ENCODE results near the gene ABCB9.
"Not testable (repeated sequence)": the region's sequence is repeated elsewhere in the genome, so short reads cannot be mapped to it uniquely, and the experiment has no call there.

ABCB9 gene

DNA sequence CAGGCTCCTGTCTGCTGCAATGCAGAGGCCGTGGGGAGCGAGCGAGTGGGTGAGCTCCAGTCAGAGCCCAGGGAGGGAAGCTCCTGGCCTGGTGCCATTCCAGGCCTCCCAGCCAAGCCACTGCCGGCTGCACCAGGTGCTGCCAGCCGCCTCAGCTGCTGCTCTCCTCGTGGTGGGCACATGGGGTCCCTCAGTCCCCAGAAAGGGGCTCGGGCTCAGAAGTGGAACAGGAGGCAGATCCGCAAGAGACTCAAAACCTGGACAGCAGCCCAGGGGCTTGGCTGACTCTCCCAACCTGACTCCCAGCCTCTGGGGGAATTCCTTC is 2.4 kb downstream of the ABCB9 start:
- no peak for DNase-seq (ENCODE audit: low read depth)

DNA sequence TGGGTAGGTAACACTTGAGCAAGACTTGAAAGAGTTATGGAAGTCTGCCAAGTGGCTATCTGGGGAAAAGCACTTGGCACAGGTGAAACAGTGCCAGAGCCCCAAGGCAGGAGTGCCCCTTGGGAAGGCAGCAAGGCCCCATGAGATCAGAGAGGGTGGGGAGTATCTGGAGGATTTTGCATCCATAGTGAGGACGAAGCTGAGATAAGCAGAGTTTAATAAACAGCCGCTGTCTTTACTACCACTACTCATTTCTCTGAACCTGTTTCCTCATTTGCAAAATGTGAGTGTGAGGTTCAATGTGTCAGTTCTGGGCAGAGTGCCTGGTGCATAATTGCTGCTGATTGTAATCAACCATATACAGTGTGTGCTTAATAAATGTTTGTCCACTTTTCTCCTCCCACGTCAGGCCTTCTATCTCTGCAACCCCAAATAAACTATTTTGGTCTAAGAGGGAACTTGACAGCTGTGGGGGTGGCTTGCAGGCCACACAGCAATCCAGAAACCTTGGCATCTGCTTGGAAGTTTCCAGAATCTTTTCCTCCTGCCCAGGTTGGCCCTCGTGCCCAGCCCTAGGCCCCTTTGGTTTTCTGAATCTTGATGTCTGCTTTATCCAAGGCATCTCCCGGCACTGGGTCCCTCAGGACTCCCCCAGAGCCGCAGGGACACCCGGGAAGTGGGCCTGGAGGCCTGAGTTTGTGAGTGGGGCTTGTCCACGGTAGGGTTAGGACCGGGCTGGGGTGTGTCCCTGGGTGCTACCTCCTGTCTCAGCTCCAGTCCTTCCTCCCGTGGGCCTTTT is 4.5 kb downstream of the ABCB9 start:
- no peak for DNase-seq (ENCODE audit: low read depth)

DNA sequence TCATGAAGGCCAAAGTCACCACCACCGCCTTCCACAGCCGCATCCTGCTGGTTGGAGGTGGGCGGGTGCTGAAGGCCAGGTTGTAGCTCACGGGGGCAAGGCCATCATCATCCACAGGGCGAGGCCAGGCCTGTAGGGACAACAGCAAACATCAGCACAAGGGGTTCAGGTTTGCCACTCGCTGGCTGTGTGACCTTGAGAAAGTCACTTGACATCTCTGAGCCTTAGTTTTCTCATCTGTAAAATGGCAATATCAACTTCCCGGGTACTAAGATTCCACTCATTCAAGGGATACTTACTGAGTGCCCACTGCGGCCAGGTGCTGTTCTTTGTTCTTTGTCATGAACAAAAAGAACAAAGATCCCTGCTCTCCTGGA is 6.1 kb downstream of the ABCB9 start:
- DNase-seq (ENCODE audit: low read depth): no peak

DNA sequence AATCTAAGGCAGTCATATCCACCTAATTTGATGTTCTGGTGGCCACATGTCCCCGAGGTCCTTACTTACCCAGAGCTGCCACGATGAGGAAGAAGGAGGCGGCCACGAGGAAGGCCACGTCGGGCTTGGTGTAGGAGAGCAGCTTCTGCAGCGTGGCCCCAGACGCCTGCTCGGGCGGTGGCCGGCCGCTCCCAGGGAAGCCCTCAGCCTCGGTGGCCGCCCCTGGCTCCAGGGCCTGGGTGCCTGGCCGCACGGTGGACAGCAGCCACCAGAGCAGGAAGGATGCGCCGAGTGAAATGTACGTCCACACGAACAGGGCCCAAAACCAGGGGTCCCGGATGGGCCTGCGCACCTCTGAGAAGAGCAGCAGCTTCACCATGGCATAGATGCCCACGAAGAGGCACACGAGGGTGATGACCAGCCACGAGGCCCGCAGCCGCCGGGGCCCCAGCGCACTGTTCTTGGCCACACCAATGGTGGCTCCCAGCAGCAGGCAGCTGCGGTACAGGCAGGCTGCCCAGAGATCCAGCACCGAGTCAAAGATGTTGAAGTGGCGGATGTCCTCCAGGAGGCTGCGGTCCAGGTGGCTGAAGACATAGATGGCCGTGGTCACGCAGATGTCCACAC is 6.6 kb downstream of the ABCB9 start:
- DNase-seq (ENCODE audit: low read depth): no peak

DNA sequence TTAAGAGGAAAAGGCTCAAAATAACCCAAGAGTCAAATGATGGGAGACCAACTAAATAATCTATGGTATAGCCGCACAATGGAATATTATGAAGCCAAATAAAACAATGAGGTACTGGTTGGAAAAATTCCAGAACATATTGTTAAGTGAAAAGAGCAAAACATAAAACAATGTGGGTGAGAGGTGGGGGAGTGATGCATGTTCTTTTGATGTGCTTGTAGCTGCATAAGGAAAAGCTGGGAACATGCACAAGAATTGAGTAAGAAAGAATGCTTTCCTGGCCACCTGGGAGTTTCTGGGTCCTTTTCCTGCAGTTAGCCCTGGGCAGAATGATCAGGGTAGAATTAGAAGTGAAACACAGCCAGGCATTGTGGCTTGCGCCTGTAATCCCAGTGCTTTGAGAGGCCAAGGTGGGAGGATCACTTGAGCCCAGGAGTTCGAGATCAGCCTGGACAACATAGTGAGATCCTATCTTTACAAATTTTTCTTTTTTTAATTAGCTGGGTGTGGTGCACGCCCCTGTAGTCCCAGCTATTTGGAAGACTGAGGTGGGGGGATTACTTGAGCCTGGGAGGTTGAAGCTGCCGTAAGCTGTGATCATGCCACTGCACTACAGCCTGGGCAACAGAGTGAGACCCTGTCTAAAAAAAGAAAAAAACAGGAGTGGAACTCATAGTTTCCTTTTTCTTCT is 7.9 kb downstream of the ABCB9 start:
- no peak for DNase-seq (ENCODE audit: low read depth)

DNA sequence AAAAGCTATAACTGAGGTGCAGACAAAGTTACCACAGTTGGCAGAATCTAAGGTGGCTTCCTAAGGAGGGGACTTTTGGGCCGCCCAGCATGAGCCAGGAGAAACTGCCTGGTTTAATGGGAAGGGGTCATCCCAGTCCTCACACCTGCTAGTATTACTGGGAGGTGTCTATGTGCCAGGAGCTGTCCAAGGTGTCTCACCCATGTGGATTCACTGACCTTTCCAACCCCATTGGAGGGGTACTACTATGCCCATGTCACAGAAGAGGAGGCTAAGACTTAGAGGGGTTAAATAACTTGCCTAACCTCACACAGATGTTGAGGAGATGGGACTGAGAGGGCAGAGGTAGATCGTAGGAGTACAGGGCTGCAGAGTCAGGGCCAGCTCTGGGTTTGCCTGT is 10.2 kb downstream of the ABCB9 start:
- no peak for DNase-seq (ENCODE audit: low read depth)

DNA sequence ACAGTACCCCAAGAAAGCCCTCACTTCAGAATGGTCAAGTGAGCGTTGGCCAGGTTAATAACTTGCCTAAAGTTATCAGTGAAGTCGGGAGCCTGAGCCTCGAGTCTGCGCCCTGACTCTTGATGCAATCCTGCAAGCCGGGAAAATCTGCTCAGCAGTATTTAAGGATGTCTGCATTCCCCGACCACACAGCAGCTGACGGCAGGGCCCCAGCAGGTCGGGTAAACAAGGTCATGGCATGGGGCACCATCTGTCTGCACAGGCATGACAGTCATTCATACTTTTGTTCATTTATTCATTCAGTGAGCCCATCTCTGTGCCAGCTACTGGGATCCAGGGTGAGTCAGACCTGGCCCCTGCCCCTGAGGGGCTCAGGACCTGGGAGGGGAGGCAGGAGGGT is 11.1 kb downstream of the ABCB9 start:
- DNase-seq (ENCODE audit: low read depth): no peak

DNA sequence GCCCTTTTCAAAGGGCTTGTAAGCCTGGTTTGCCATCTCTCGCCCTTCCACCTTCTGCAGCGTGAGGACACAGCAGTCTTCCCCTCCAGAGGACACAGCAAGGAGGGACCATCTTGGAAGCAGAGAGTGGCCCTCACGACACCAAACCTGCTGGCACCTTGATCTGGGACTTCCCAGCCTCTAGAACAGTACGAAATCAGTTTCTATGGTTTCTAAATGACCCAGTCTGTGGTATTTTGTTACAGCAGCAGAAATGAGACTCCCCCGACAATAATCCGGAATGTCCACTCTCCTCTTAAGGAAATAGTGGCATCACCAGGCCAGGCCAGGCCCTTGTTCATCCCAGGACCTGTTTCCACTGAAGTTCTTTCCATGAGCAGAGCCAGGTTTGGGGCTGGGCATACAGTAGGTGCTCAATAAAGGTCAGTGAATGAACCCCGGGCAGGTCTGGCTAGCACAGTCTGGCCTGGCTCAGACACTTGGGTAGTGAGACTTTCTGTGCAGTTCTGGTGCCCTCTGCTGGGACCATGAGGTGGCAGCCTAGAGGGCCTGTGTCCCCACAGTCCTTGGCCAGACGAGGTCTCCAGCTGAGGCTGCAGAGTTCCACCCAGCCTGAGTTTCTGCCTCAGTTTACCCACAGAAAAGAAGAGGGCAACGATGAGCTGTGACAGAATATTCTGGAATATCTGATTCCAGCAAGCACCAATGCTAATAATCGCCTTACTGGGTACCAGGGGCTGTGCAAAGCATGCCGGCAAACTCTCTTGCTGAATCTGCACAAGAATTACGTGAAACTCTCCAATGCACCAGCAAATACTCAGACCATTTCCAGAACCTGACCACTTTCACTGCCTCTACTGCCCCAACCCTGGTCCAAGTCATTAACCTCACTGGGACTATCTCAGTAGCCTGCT is 14.0 kb downstream of the ABCB9 start:
- DNase-seq (ENCODE audit: low read depth): peak; percentile 49

DNA sequence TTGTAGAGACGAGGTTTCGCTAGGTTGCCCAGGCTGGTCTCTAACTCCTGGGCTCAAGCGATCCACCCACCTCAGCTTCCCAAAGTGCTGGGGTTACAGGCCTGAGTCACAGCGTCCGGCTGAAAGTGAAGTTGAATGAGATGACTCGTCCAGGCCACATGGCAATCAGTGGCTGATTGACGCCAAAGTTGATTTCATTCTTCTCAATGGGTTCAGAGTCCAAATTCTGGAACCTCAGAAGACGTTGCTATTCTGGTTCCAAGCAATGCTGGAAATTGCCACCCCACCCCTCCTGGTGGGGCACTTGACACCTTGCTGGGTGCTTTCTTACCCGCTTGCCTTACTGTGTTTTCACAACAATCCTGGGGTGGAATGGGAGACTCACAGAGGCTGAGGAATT is 14.9 kb downstream of the ABCB9 start:
- no peak for DNase-seq (ENCODE audit: low read depth)

DNA sequence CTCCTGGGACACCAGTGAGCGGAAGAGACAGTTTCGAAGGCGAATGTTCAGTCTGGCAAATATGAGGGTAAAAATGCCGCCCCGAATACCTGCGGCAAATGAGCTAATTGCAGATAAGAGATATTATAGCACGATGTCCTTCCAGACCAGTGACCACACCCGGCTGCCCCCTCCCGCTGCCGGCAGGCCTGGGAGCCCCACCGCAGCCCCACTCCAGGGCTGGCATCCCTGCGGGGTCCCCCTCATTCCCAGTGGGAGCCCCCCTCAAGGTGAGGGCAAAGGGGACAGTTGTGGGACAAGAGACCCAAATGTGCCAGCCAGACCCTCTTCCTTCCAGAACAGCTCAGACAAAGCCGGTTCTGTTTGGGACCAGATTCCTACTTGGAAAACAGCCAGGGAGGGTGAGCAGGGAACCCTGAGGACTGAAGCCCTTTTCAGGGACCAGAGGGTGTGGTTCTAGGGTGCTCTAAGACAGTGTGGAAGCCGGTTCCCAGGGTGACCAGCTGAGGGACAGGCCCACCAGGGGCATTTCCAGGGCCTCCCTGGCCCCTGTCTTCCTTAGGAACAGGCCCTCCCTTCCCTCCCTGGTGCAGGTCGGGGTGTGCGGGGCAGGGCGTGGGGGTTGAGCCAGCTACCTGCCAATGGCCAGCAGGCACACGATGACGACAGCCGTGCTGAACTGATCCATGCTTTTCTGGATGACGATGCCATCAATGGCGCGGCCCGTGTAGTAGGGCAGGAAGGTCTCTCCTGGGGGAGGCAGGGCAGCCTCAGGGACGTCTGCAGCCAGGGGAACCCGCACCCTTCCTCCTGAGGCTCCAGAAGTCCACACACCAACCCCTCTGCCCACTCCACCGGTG is 16.2 kb downstream of the ABCB9 start:
- no peak for DNase-seq (ENCODE audit: low read depth)

DNA sequence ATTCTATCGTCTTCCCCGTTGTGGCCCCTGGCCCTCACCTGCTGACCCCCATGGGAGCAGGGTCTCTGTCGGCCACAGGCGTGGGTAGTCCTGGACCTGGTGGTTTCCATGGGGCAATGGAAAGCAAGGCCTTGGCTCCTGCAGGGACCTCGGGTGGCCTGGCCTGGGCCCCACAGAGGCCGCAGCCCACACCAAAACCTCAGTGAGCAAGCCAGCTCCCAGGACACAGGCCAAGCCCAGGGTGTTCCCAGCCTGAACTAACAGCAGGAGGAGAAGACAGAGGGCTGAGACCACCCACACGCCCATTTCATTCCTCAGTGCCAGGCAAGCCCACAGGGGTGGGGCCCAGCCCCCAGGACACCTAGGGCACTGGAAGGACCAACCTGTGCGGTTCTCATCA is 16.9 kb downstream of the ABCB9 start:
- no peak for DNase-seq (ENCODE audit: low read depth)

DNA sequence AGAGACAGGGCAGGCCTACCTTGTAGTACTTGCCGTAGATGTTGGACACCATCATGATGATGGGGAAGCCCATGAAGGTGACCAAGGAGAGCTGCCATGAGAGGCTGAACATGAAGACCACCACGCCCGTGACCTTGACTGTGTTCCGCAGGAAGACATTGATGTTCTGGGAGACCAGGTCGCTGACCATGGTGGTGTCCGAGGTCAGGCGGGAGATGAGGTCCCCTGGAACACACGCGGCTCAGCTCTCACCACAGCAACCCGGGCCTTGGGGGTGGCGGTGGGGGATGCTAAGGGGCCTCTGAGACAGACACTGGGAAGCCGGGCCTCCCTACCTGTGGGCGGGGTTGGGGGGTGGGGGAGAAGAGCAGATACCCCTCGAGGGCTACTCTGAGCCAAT is 17.7 kb downstream of the ABCB9 start:
- no peak for DNase-seq (ENCODE audit: low read depth)

DNA sequence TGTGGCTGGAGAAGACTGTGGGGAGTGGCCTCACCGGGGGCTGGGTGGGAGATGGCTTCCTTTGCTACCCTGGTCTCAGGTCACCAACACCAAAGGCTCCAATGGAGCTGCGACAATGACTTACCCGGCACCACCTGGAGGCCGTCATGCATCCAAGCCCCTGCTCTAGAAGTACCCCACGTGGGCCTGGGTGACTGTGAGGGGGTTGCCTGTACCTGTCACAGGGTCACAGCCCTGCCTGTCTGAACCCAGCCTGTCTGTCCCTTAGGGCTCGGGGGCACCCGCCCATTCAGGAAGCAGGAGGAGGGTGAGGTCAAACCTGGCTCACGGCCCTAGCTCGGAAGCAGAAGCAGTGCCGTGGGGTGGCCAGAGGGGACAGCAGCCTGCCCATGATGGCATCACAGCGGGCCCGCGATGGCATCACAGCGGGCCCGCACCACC is 18.9 kb downstream of the ABCB9 start:
- DNase-seq (ENCODE audit: low read depth): no peak

DNA sequence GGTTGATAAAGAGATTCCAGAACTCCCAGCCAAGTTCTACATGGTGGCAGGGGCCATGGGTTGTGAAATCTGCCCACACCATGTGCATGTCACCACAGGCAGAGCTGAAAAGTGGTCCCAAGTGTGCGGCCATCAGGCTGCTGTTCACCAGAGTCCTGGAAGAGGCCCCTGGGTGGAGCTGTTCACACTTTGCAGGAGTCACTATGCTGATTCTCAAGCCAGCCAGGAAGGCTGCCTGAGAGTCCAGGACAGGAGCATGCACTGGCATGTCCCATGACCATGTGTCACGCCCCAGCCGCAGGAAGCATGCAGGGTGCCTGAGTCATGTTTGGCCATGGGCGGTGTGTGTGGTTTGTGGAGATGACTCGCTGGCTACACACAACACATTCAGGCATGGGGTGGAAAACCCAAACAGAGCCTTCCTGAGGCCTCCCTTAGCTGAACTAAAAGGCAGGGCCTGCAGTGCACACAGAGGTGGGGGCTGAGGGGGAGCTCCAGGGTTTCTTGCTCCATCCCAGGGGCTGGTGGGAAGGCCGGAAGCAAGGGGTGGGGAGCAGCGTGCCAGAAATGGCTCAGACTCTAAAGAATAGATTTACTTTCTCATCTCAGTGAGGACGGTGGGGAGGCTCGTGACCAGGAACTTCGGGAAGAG is 19.4 kb downstream of the ABCB9 start:
- DNase-seq (ENCODE audit: low read depth): peak; percentile 62

DNA sequence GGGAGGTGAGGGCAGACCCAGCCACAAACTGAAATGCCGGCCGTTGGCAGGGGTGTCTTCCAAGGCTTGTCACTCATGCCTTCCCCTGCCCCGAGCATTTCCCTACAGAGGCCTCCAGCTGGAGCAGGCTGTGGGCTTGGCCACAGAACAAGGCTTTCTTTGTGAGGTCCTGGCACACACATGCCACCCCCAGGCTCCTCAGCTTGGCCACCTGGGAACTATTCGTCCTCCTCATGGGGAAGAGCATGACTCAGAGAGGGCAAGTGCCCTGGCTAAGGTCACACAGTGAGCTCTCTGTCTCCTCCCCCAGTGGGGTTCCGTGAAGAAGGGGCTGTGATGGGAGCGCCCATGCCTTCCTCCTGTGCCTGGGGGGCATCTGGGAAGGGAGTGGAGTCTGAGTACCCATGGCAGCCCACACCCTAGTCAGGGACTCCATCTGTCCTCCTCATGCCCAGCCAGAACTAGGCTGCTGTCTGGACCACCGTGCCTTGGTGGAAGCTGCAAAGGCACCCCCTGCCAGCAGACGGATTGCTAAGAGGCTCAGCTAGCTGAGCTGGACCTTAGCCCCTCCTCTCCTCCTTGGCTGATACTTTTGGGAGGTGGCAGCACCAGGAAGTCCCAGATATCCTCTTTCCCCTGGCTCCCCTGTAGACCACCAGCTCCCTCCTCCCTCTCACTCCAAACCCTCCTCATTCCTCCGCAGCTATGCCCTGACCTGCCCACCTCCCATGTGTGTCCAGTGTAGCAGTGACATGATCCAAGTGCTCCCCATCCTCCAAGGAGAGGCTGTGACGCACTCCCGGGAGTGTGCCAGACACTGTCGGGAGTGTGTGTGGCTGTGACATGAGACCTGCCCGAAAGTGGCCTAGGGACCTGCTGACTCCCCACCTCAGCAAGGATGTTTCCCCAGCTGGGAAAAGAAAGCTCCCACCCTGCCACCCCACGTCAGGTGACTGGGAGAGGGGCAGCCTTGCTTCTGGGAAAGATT is 21.4 kb downstream of the ABCB9 start:
- DNase-seq (ENCODE audit: low read depth): no peak

DNA sequence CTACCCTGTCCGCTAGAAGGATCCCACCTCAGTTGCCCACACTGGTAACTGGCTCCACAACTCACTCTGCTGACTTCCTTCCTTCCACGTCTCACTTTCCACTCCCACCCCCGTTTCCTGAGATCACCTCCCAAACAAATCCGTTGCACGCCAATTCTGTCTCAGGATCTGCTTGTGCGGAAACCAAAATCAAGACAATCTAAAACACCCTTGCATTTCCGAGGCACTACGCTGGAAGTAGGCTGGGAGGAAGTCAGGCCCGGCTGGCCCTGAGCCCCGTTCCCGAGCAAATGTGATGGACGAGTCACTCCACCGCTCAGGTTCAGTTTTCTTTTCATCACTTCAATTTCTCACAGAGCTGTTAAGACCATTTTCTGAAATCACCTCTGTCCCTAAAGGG is 23.1 kb downstream of the ABCB9 start:
- DNase-seq (ENCODE audit: low read depth): no peak

DNA sequence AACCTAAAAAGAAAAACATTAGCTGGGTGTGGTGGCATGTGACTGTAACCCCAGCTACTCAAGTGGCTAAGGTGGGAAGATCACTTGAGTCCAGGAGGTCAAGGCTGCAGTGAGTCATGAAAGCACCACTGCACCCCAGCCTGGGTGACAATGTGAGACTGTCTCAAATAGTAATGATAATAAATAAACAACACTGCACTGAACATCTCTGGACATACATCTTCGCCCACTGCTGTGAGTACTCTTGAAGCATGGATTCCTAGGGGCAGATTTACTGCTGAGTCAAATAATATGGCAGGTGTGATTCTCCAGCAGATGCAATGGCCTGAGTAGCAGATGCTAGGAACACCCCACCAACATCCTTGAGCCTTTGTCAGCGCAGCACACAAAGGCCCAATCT is 23.6 kb downstream of the ABCB9 start:
- no peak for DNase-seq (ENCODE audit: low read depth)

DNA sequence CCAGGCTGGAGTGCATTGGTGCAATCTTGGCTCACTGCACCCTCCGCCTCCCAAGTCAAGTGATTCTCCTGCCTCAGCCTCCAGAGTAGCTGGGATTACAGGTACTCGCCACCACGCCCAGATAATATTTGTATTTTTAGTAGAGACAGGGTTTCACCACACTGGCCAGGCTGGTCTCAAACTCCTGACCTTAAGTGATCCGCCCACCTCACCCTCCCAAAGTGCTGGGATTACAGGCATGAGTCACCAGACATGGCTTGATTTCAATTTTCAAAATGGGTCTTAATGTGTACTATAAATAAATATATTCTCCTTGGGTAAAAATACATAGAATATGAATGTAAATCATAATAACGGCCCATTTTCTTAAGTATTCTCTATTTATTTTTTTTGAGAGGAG is 24.9 kb downstream of the ABCB9 start:
- not testable (repeated sequence) for DNase-seq (ENCODE audit: low read depth)

DNA sequence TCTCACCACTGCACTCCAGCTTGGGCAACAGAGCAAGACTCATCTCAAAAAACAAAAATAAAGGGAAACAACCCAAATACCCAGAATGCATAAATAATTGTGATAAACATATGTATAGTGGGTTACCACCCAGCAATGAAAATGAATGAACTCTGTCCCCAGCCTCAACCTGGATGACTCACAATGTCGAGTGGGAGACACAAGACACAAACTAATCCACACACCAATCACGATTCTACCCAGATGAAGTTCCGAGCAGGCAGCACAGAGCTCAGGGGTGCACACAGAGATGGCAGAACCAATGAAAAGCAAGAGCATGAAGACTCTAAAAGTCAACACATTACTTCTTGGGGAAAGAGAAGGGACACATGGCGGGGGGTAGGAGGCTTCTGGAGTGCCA is 27.1 kb downstream of the ABCB9 start:
- DNase-seq (ENCODE audit: low read depth): no peak

DNA sequence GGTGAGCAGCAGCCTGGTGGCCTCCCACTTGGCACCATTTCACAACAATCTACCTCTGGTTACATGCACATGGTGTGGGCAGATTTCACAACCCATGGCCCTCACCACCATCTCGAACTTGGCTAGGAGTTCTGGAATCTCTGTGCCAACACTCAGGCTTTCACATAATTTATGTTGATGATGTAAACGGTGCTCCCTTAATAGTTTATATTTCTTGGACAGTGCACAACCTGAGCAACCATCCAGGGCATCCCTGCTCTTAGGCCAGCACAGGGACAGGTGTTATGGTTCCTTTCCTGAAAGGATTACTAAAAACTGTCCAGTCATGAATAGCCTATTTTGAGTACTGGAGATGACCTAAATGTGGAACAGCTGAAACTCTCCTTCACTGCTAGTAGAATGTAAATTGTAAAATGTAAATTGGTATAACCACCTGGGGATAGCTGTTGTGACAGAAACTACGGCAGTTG is 28.6 kb downstream of the ABCB9 start:
- no peak for DNase-seq (ENCODE audit: low read depth)

Data from stimulated activated CD8-positive, alpha-beta memory T cell treated with anti-CD3 and anti-CD28 coated beads, Interleukin-12 subunit alpha, Interleukin-12 subunit beta, amount 100 ng/mL, for 1 hour (primary cell).